ENCODE results near the gene RTN4. TPM values are rescaled to one million over a fixed set of nuclear protein-coding genes. Genes with fewer than 3 reads are reported as not detected.

The RTN4 gene
- total RNA-seq, 1 donor from 2014 or later = 370 TPM

- DNase-seq (ENCODE audit: low spot score) = no peak
Observed at GRCh38 chr2:54968561-54969218, 81.6 kb downstream of the RTN4 start.

- no peak for DNase-seq (ENCODE audit: low spot score)
Observed at GRCh38 chr2:54967759-54968365, 82.4 kb downstream of the RTN4 start.

- DNase-seq (ENCODE audit: low spot score) = no peak
Observed at GRCh38 chr2:54967269-54967668, 83.0 kb downstream of the RTN4 start.

- no peak for DNase-seq (ENCODE audit: low spot score)
Observed at GRCh38 chr2:54966837-54967236, 83.4 kb downstream of the RTN4 start.

GRCh38 chr2:54966165-54966832 is 84.0 kb downstream of the RTN4 start:
- no peak for DNase-seq (ENCODE audit: low spot score)

GRCh38 chr2:54965425-54965824 is 84.8 kb downstream of the RTN4 start:
- DNase-seq (ENCODE audit: low spot score) = no peak

GRCh38 chr2:54964816-54965215 is 85.4 kb downstream of the RTN4 start:
- no peak for DNase-seq (ENCODE audit: low spot score)

GRCh38 chr2:54964271-54964670 is 86.0 kb downstream of the RTN4 start:
- DNase-seq (ENCODE audit: low spot score) = no peak

- DNase-seq (ENCODE audit: low spot score) = no peak
Observed at GRCh38 chr2:54963476-54963875, 86.8 kb downstream of the RTN4 start.

- no peak for DNase-seq (ENCODE audit: low spot score)
Observed at GRCh38 chr2:54962935-54963440, 87.3 kb downstream of the RTN4 start.

- no peak for DNase-seq (ENCODE audit: low spot score)
Observed at GRCh38 chr2:54962511-54962910, 87.7 kb downstream of the RTN4 start.

GRCh38 chr2:54960164-54960563 is 90.1 kb downstream of the RTN4 start:
- no peak for DNase-seq (ENCODE audit: low spot score)

GRCh38 chr2:54958717-54959371 is 91.4 kb downstream of the RTN4 start:
- no peak for DNase-seq (ENCODE audit: low spot score)

- DNase-seq (ENCODE audit: low spot score) = no peak
Observed at GRCh38 chr2:54957321-54957999, 92.8 kb downstream of the RTN4 start.

GRCh38 chr2:54956111-54956627 is 94.1 kb downstream of the RTN4 start:
- no peak for DNase-seq (ENCODE audit: low spot score)

GRCh38 chr2:54955358-54956110 is 94.7 kb downstream of the RTN4 start:
- no peak for DNase-seq (ENCODE audit: low spot score)

- DNase-seq (ENCODE audit: low spot score) = no peak
Observed at GRCh38 chr2:54954705-54955357, 95.4 kb downstream of the RTN4 start.

- DNase-seq (ENCODE audit: low spot score) = no peak
Observed at GRCh38 chr2:54954158-54954557, 96.1 kb downstream of the RTN4 start.

GRCh38 chr2:54952978-54953456 is 97.2 kb downstream of the RTN4 start:
- DNase-seq (ENCODE audit: low spot score) = no peak

- no peak for DNase-seq (ENCODE audit: low spot score)
Observed at GRCh38 chr2:54952425-54952824, 97.8 kb downstream of the RTN4 start.

Measured in mucosa of gallbladder (tissue), 1 donor.